ENCODE measurements around the gene PI4K2B.

GRCh38 chr4:25308306-25308705, 74.5 kb downstream of the PI4K2B start:
- TF ChIP-seq CTCF (IDR thresholded peaks at IDR 0.05) (no peak), POLR2A (IDR thresholded peaks at IDR 0.05) (no peak)
